ENCODE results near the gene IBSP.

The IBSP gene

DNA sequence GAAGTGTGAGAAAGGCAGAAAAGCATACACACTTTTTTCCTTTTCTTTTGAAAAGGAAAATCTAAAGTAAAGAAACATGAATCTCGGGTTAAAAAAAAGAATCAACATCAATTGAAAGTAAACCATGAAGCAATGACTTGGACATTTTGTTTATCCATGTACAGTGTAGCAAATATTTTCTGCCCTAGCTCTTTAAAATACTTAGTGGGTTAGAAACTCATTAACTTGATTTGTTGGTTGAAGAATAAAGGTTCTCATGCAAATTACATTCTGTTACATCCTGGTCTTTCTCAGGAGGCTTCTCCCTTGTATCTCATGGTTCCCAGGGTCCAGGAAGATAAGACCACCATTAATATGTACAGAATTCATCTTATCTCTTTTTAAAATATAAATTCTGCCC, 24.4 kb downstream of the IBSP start:
- TF ChIP-seq, protein P1, sequence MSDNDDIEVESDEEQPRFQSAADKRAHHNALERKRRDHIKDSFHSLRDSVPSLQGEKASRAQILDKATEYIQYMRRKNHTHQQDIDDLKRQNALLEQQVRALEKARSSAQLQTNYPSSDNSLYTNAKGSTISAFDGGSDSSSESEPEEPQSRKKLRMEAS (IDR thresholded peaks at IDR 0.05; ENCODE audit: low read depth, low read length) = no peak
- no peak for TF ChIP-seq MYC (IDR thresholded peaks at IDR 0.05; ENCODE audit: low read depth, low read length)
- no peak for TF ChIP-seq POLR2A (IDR thresholded peaks at IDR 0.05; ENCODE audit: extremely low read depth, insufficient read length)
- TF ChIP-seq, protein P2, sequence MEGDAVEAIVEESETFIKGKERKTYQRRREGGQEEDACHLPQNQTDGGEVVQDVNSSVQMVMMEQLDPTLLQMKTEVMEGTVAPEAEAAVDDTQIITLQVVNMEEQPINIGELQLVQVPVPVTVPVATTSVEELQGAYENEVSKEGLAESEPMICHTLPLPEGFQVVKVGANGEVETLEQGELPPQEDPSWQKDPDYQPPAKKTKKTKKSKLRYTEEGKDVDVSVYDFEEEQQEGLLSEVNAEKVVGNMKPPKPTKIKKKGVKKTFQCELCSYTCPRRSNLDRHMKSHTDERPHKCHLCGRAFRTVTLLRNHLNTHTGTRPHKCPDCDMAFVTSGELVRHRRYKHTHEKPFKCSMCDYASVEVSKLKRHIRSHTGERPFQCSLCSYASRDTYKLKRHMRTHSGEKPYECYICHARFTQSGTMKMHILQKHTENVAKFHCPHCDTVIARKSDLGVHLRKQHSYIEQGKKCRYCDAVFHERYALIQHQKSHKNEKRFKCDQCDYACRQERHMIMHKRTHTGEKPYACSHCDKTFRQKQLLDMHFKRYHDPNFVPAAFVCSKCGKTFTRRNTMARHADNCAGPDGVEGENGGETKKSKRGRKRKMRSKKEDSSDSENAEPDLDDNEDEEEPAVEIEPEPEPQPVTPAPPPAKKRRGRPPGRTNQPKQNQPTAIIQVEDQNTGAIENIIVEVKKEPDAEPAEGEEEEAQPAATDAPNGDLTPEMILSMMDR (IDR thresholded peaks at IDR 0.05; ENCODE audit: low read depth, low read length) = no peak
- no peak overlapping the region for H3K4me3 ChIP-seq (ENCODE audit: low read depth, low read length)
- DNase-seq (ENCODE audit: low read depth) = no peak

GRCh38 chr4:87824352-87824751, 25.0 kb downstream of the IBSP start:
- H3K4me3 ChIP-seq (ENCODE audit: low read depth, low read length) = no peak overlapping the region
- TF ChIP-seq, protein P1 (IDR thresholded peaks at IDR 0.05; ENCODE audit: low read depth, low read length) = no peak
- TF ChIP-seq, protein P2 (IDR thresholded peaks at IDR 0.05; ENCODE audit: low read depth, low read length) = no peak
- no peak for TF ChIP-seq POLR2A (IDR thresholded peaks at IDR 0.05; ENCODE audit: extremely low read depth, insufficient read length)
- TF ChIP-seq MYC (IDR thresholded peaks at IDR 0.05; ENCODE audit: low read depth, low read length) = no peak
- no peak for DNase-seq (ENCODE audit: low read depth)

- TF ChIP-seq MYC (IDR thresholded peaks at IDR 0.05; ENCODE audit: low read depth, low read length) (no peak), POLR2A (IDR thresholded peaks at IDR 0.05; ENCODE audit: extremely low read depth, insufficient read length) (no peak)
- TF ChIP-seq, protein P2 (IDR thresholded peaks at IDR 0.05; ENCODE audit: low read depth, low read length) = no peak
- TF ChIP-seq, protein P1 (IDR thresholded peaks at IDR 0.05; ENCODE audit: low read depth, low read length) = no peak
- DNase-seq (ENCODE audit: low read depth) = no peak
- no peak within 1 kb of the TSS for H3K4me3 ChIP-seq (ENCODE audit: low read depth, low read length)
These were observed 33.3 kb downstream of the IBSP start, which contains the start of gene MEPE for GRCh38 chr4:87832669-87833068. Gene MEPE, plus strand, starts transcription at chr4:87832969. Its CDS starts 1,746 bp downstream, at chr4:87834715.

GRCh38 chr4:87834401-87834800, 35.0 kb downstream of the IBSP start:
- TF ChIP-seq POLR2A (IDR thresholded peaks at IDR 0.05; ENCODE audit: extremely low read depth, insufficient read length) (no peak), MYC (IDR thresholded peaks at IDR 0.05; ENCODE audit: low read depth, low read length) (no peak)
- TF ChIP-seq, protein P1 (IDR thresholded peaks at IDR 0.05; ENCODE audit: low read depth, low read length) = no peak
- TF ChIP-seq, protein P2 (IDR thresholded peaks at IDR 0.05; ENCODE audit: low read depth, low read length) = no peak
- DNase-seq (ENCODE audit: low read depth) = no peak
- no peak overlapping the region for H3K4me3 ChIP-seq (ENCODE audit: low read depth, low read length)

GRCh38 chr4:87835197-87835596, 35.8 kb downstream of the IBSP start:
- DNase-seq (ENCODE audit: low read depth) = no peak
- TF ChIP-seq, protein P2 (IDR thresholded peaks at IDR 0.05; ENCODE audit: low read depth, low read length) = no peak
- TF ChIP-seq POLR2A (IDR thresholded peaks at IDR 0.05; ENCODE audit: extremely low read depth, insufficient read length) (no peak), MYC (IDR thresholded peaks at IDR 0.05; ENCODE audit: low read depth, low read length) (no peak)
- TF ChIP-seq, protein P1 (IDR thresholded peaks at IDR 0.05; ENCODE audit: low read depth, low read length) = no peak
- H3K4me3 ChIP-seq (ENCODE audit: low read depth, low read length) = no peak overlapping the region
